ENCODE results near the gene OSBPL3.
"Not testable (repeated sequence)": the region's sequence is repeated elsewhere in the genome, so short reads cannot be mapped to it uniquely, and the experiment has no call there.

Gene OSBPL3

GRCh38 chr7:24920451-24921361 lies 59.3 kb downstream of the OSBPL3 start:
- DNase-seq (ENCODE audit: low spot score): no peak

GRCh38 chr7:24917510-24918239 lies 62.3 kb downstream of the OSBPL3 start:
- DNase-seq (ENCODE audit: low spot score): no peak

- DNase-seq (ENCODE audit: low spot score): no peak
These were observed 63.4 kb downstream of the OSBPL3 start for GRCh38 chr7:24916463-24917040.

- no peak for DNase-seq (ENCODE audit: low spot score)
These were observed 65.5 kb downstream of the OSBPL3 start for GRCh38 chr7:24914465-24914859.

- no peak for DNase-seq (ENCODE audit: low spot score)
These were observed 66.0 kb downstream of the OSBPL3 start for GRCh38 chr7:24913801-24914464.

GRCh38 chr7:24912874-24913514 lies 67.0 kb downstream of the OSBPL3 start:
- no peak for DNase-seq (ENCODE audit: low spot score)

- no peak for DNase-seq (ENCODE audit: low spot score)
These were observed 67.6 kb downstream of the OSBPL3 start for GRCh38 chr7:24912424-24912823.

GRCh38 chr7:24911213-24911603 lies 68.8 kb downstream of the OSBPL3 start:
- DNase-seq (ENCODE audit: low spot score): no peak

- no peak for DNase-seq (ENCODE audit: low spot score)
These were observed 69.3 kb downstream of the OSBPL3 start for GRCh38 chr7:24910551-24911212.

- DNase-seq (ENCODE audit: low spot score): no peak
These were observed 71.3 kb downstream of the OSBPL3 start for GRCh38 chr7:24908727-24909126.

GRCh38 chr7:24908166-24908565 lies 71.8 kb downstream of the OSBPL3 start:
- no peak for DNase-seq (ENCODE audit: low spot score)

GRCh38 chr7:24907311-24907886 lies 72.6 kb downstream of the OSBPL3 start:
- no peak for DNase-seq (ENCODE audit: low spot score)

GRCh38 chr7:24905996-24906770 lies 73.8 kb downstream of the OSBPL3 start:
- no peak for DNase-seq (ENCODE audit: low spot score)

GRCh38 chr7:24903992-24904391 lies 76.0 kb downstream of the OSBPL3 start:
- DNase-seq (ENCODE audit: low spot score): not testable (repeated sequence)

- DNase-seq (ENCODE audit: low spot score): no peak
These were observed 76.4 kb downstream of the OSBPL3 start for GRCh38 chr7:24903559-24903958.

GRCh38 chr7:24902931-24903330 lies 77.0 kb downstream of the OSBPL3 start:
- no peak for DNase-seq (ENCODE audit: low spot score)

- no peak for DNase-seq (ENCODE audit: low spot score)
These were observed 77.7 kb downstream of the OSBPL3 start for GRCh38 chr7:24902276-24902675.

- no peak for DNase-seq (ENCODE audit: low spot score)
These were observed 80.1 kb downstream of the OSBPL3 start for GRCh38 chr7:24899905-24900304.

GRCh38 chr7:24899161-24899560 lies 80.8 kb downstream of the OSBPL3 start:
- DNase-seq (ENCODE audit: low spot score): no peak

GRCh38 chr7:24898691-24899090 lies 81.3 kb downstream of the OSBPL3 start:
- no peak for DNase-seq (ENCODE audit: low spot score)
